Psoas muscle (tissue), 8 donors: Measurements from ENCODE around the gene TCF7L1. TPM values are rescaled to one million over a fixed set of nuclear protein-coding genes. Genes with fewer than 3 reads are reported as not detected.

ENCODE experiments used
- ATAC-seq, 4 donors: fragments of 200-7000 bp; cut with Tn5 transposase; one replicate each; pipeline ENCODE4 v1.9.1; 2020; ENCODE audit warnings: moderate library complexity in 3 of 4, mild to moderate bottlenecking in 2 of 4
- DNase-seq, 2 donors: peaks; one replicate each; pipeline ENCODE4 v3.0.0-alpha.2; 2020
- H3K27ac ChIP-seq: fragments of 200-600 bp; one replicate; pipeline ENCODE4 v1.8.0; 2022
- H3K27me3 ChIP-seq, 3 donors: fragments of 200-600 bp in 1 of 3; one replicate each; pipeline versions ENCODE4 v1.6.1 to v1.8.0; 2013 to 2022; ENCODE audit warnings: low read length in 2 of 3, mild to moderate bottlenecking in 2 of 3, moderate library complexity in 1 of 3; ENCODE audit not compliant: insufficient read depth in 3 of 3
- H3K36me3 ChIP-seq, 2 donors: fragments of 200-600 bp in 1 of 2; one replicate each; pipeline versions ENCODE4 v1.6.1 to v1.8.0; 2013 to 2022; ENCODE audit warnings: low read depth in 1 of 2, mild to moderate bottlenecking in 1 of 2, moderate library complexity in 1 of 2; ENCODE audit not compliant: insufficient read depth in 1 of 2
- H3K4me1 ChIP-seq: fragments of 200-600 bp; one replicate; pipeline ENCODE4 v1.8.0; 2022
- H3K4me3 ChIP-seq: fragments of 200-600 bp; one replicate; pipeline ENCODE4 v1.8.0; 2022; ENCODE audit warnings: mild to moderate bottlenecking
- H3K9me3 ChIP-seq: fragments of 200-600 bp; one replicate; pipeline ENCODE4 v1.8.0; 2022
- CTCF ChIP-seq: fragments of 200-600 bp; IDR thresholded peaks from one replicate; pipeline ENCODE4 v1.8.0; 2022; ENCODE audit warnings: antibody characterized with exemption
- WGBS, 3 donors: extraction: QIAGEN DNeasy Blood & Tissue Kit; methylation state at CpG; one replicate each; pipeline versions ENCODE4 v1.1.6 to v1.1.7; 2013; 5-methylcytosine and 5-hydroxymethylcytosine counted together
- intact Hi-C, 2 donors: fragments of 100-400 bp; cut with DNase I; formaldehyde crosslinking; loops; one replicate each; pipeline versions ENCODE4 v1.11.0 to v1.14.2; 2022
- polyA plus RNA-seq, 3 donors: library from polyadenylated mRNA; stranded (reverse); fragments of 200-250 nt; gene quantifications; one replicate each; pipeline ENCODE4 v1.2.3, GENCODE V29; 2013
- total RNA-seq, 4 donors: library from RNA; stranded (reverse); fragmentation: NEBNext Ultra II Directional in 2 of 4; extraction: Animal tissue kit (Norgen Biotek cat#: 25700) in 2 of 4; gene quantifications; one replicate each; pipeline versions ENCODE4 v1.2.1 to v1.2.4, GENCODE V29; 2021 to 2023
- donor health status: healthy with polysubstance abuse.
- donor health status: DM: no; HTN: no; CAD: no; lungs with moderate emphysema.
- donor health status: Bipolar disorder and iron deficiency.
- donor health status: healthy.
- donor health status: DM: yes; HTN: yes; CAD: no.
- donor health status: DM: no; HTN: no; CAD: no.
- donor health status: DM: no; HTN: no; CAD: no.
- donor health status: DM: yes; HTN: yes; CAD: no.

Gene TCF7L1
- total and polyA plus RNA-seq, 7 donors, result 2.1 to 13.3 (median 6.1) TPM

GRCh38 chr2:85226783-85227182, 93.6 kb downstream of the TCF7L1 start:
- Histone ChIP-seq H3K27me3 (no peaks in the 10 kb centered on the region), H3K4me3 (no peak overlapping the region), H3K27ac (no peak overlapping the region), H3K4me1 (no peaks in the 10 kb centered on the region), H3K9me3 (no peaks in the 10 kb centered on the region), H3K36me3 (no peaks in the 10 kb centered on the region)
- ATAC-seq, result no peak
- WGBS, 3 donors, result 94 to 97% (median 95%) methylated on average over 8 of the region's 8 CpGs
- TF ChIP-seq CTCF, result no peak
- no peak for DNase-seq
- intact Hi-C loops, result no loop called here

- TF ChIP-seq CTCF, result no peak
- intact Hi-C loops, result no loop called here
- H3K27me3 ChIP-seq, result no peaks in the 10 kb centered on the region
- no peak for DNase-seq
- H3K4me1 ChIP-seq, result no peaks in the 10 kb centered on the region
- H3K4me3 ChIP-seq, result no peak overlapping the region
- WGBS, 3 donors, result 67 to 74% (median 69%) methylated on average over 10 of the region's 10 CpGs
- no peaks in the 10 kb centered on the region for H3K36me3 ChIP-seq
- no peak overlapping the region for H3K27ac ChIP-seq
- no peak for ATAC-seq
- H3K9me3 ChIP-seq, result no peaks in the 10 kb centered on the region
Measured at GRCh38 chr2:85230679-85231467, 97.7 kb downstream of the TCF7L1 start.

- H3K9me3 ChIP-seq, result no peaks in the 10 kb centered on the region
- no peaks in the 10 kb centered on the region for H3K36me3 ChIP-seq
- DNase-seq (no peak), ATAC-seq (peak in 1 of 4 donors; percentile 16)
- H3K4me1 ChIP-seq, result no peaks in the 10 kb centered on the region
- no peaks in the 10 kb centered on the region for H3K27me3 ChIP-seq
- no peak overlapping the region for H3K27ac ChIP-seq
- H3K4me3 ChIP-seq, result no peak overlapping the region
- WGBS, 3 donors, result 72 to 77% (median 77%) methylated on average over 6 of the region's 6 CpGs
- intact Hi-C loops, result no loop called here
- TF ChIP-seq CTCF, result no peak
Measured at GRCh38 chr2:85231468-85231805, 98.2 kb downstream of the TCF7L1 start.

- H3K4me1 ChIP-seq, result no peaks in the 10 kb centered on the region
- WGBS, 3 donors, result 76 to 83% (median 76%) methylated on average over 10 of the region's 10 CpGs
- DNase-seq, result no peak
- no peaks in the 10 kb centered on the region for H3K27me3 ChIP-seq
- no peaks in the 10 kb centered on the region for H3K9me3 ChIP-seq
- no peak overlapping the region for H3K4me3 ChIP-seq
- intact Hi-C loops, result no loop called here
- H3K27ac ChIP-seq, result no peak overlapping the region
- no peaks in the 10 kb centered on the region for H3K36me3 ChIP-seq
- ATAC-seq, result peak in 1 of 4 donors; percentile 25
- TF ChIP-seq CTCF, result no peak
Measured at GRCh38 chr2:85231952-85232351, 98.8 kb downstream of the TCF7L1 start.

- ATAC-seq (no peak), DNase-seq (no peak)
- no peaks in the 10 kb centered on the region for H3K27me3 ChIP-seq
- WGBS, 3 donors, result 90 to 95% (median 93%) methylated on average over 2 of the region's 2 CpGs
- no peaks in the 10 kb centered on the region for H3K9me3 ChIP-seq
- intact Hi-C loops, result no loop called here
- no peaks in the 10 kb centered on the region for H3K4me1 ChIP-seq
- no peaks in the 10 kb centered on the region for H3K36me3 ChIP-seq
- no peak overlapping the region for H3K4me3 ChIP-seq
- no peak for TF ChIP-seq CTCF
- H3K27ac ChIP-seq, result no peak overlapping the region
Measured at GRCh38 chr2:85234868-85235267, 101.7 kb downstream of the TCF7L1 start.
